NOMO-1 (cell line): Measurements from ENCODE around the gene TFCP2L1.

Experiments
- DNase-seq, 2 experiments: peaks; one replicate each; lab custom pipeline; 2025; ENCODE audit not compliant: unreplicated experiment in 2 of 2; lab: John Stamatoyannopoulos, UW

TFCP2L1 gene

DNA sequence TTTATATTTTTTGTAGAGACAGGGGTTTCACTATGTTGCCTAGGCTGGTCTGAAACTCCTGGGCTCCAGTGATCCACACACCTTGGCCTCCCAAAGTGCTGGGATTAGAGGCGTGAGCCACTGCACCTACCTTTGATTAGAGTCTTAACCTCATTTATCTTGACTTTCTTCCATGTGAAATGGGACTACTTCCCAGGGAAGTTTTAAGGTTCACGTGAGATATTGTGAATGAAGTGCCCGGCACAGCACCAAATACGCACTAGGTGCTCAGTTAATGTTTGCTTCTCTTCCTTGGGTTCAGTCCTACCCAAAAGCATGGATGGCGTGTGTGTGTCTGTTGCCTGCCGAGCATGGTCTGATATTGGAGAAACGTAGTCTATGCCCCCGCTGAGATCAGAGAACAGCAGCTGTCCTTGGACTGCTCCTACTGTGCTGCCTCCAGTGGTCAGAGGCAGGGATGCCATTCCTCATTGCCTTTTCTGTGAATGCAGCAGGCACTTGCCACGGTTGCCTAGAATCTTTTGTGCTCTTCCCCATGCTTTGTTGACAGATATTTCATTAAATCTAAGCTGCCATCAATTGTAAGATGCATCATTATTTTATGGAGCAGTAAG is 12.3 kb upstream of the TFCP2L1 start:
- no peak for DNase-seq

DNA sequence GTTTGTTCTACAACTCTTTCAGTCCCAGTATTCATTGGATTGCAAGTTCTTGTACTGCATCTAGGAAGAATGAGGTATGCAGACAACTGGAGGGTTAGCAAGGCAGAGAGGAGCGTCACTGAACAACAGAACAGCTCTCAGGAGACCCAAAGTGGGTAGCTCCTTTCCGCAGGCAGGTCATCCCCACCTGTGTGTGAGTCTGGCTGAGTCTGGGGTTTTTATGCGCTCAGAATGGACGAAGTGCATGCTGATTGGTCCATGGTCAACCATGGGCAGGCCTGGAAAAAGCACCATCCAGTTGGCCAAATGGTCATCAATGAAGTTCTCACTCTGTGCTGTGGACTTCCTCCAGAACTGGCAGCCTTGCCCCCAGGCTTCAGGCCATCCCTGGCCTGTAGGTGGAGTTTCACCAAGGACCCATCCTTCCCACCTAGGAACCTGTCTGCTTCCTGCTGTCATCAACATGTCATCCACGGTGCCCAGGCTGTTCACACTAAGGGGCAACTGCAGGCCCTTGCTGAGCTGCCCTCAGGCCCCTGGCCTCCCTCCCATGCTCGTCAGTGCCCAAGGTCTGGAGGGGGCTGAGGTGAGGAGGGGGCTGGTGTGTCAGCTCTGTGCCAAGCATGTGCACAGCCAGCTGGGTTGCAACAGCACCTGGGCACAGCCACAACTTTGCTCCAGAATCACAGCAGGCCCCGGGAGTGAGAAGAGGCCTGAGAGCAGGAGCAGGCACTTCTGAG is 11.1 kb upstream of the TFCP2L1 start:
- DNase-seq: no peak

DNA sequence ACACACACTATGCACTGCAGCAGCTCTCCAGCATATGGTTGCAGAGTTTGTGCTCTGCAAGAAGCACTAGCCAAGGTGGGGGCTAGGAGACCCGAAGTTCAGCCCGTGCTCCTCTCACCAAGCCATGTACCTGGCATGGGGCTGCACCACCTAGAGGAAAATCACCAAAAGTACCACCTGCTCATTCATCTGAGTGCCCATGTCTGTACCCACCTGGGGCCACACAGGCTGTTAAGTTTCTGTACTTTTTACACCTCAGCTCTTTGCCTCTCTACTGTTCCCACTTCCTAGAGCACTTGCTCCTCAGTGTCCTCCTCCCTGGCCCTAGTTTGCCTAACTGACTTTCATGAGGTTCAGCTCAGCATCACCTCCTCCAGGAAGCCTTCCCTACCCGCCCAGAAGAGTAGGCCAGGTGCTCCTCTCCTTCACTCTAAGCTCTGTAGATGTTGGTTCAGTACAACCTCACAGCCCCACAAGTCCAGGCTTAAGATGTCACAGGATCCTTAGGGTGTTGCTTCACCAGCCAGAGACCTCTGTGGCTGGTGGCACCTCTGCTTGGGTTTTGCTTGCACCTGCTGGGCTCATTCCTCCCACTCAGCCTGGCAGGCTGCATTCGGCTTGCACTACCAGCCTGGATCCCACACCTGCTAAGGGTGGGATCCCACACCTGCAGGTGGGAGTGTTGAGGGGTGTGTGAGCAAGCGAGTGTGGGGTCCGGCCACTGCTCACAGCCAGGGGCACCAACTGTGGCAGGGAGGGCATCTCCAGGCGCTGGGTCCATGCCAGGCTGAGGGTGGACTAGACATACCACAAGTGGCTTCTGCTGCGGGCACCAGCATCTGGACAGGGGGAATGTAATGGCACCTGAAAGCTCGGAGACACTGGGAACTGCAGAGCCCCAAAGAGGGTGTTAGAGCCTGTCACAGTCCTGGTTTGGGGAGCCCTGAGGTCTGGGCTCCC is 10.2 kb upstream of the TFCP2L1 start:
- no peak for DNase-seq

DNA sequence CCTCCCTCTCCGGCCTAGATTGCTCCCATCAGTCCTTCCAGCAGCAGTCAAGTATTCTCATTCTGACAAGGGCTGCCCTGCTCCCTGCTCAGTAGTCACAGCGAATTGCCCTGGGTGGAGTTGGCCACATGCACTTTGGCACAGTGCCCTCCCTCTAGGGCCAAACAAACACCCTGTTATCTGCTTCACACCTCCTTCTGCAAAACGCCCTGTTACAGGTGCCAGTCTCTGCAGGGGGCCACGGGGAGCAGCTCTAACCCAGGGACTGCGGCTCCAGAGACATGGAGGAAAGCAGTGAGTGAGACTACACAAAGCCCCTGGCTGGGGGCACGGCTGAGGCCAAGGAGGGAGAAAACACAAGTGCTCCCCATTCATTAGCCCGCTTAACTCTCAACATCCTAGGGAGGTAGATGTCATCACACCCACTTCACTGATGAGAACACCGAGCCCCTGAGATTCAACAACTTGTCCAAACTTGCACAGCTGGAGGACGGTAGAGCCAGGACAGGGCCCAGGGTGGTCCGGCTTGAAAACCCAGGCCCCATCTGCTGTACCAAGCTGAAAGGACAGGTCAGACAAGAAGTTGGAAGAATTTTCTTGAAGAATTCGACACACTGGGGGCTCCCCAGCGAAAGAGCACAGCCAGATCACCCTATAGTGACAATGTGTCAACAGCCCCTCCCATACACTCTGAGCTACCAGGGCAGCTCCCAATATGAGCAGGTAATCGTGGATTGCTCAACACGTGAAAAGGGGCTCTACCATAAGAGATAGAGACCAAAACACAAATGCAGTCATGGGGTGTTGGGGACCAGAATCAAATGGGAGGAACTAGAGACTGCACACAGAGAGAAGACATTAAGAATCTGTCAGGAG is 8.7 kb upstream of the TFCP2L1 start:
- DNase-seq: no peak

DNA sequence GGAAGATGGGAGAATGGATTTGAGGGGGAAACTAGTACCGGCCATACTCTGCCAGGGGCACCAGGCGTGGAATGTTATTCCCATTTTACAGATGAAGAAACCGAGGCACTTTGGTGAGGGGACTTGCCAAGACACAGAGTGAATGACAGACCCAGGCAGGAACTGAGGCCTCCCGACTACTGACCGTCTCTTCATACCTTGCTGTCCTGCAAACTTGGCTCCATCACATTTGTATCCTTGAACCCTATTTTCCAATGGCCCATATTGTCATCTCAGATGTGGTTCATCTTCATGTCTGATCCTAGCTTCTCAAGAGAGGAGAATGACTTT is 6.2 kb upstream of the TFCP2L1 start:
- DNase-seq: no peak

DNA sequence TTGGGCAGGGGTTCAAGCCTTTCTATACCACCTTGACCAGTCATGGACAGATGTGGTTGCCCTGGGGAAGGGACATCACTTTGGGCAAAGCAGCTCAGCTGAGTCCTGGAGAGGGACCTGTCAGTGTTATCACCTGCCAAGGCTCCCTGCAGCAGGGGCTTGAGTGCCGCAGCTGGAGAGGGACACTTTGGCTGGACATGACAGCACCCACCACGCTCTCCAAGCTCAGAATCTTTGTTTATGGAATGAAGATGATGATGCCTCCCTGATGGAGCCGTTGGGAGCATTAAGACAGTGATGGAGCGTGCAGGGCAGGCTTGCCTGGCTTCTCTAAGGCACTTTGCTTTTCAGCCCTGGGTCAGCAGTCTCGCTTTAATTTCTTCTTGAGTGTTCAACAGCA is 4.3 kb upstream of the TFCP2L1 start:
- DNase-seq: no peak

DNA sequence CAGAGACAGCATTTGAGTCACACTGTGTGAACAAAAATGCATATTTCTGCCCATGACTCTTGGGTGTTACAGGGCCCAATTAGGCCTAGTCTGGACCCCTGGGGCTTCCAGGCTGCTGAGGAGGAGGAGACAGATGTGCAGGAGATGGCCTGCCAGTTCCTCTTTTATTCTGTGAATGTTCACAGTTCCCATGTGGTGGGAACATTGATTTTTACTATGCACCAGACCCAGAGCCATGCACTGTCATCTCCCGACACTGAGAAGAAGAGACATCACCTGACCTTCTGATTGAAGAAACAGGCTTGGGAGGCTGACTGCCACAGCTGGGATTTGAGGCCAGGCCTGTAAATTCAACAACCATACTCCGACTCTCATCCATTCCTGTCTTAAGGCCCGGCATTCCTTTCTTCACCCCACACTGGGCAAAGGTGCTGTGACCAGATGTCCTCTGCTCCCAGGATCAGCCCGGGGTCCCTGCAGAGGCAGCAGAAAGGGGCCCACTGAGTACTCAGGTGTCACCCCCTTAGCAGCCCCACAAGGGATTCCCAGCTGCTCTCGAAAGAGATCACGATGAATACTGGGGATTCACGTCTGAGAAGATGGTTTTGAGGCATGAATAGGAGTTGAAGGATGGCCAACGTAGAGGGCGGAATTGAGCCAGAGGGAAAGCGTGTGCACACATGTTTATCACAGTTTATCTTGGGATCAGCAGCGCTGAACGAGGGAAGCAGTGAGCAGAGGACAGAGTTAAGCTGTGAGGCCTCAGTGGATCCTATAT is 3.6 kb upstream of the TFCP2L1 start:
- DNase-seq: peak in 1 of 2 experiments; percentile 52

DNA sequence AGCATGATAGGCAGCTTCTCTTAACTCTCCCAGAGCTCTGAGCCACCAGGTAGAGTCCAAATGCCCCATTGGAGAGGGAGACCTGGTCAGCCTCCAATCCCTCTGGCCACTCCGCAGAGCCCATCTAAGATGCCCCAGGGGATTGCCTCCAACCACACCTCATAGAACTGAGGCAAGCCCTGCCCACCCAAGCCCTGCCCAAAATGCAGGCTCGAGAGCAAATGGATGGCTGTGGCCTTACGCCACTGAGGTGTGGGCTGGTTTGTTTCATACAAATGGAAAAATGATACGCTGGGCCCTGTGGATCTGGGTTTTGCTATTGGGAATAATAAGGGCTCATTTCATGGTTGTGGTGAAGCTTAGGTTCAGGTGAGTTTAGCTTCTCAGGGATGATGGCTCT is 3.0 kb upstream of the TFCP2L1 start:
- DNase-seq: no peak

DNA sequence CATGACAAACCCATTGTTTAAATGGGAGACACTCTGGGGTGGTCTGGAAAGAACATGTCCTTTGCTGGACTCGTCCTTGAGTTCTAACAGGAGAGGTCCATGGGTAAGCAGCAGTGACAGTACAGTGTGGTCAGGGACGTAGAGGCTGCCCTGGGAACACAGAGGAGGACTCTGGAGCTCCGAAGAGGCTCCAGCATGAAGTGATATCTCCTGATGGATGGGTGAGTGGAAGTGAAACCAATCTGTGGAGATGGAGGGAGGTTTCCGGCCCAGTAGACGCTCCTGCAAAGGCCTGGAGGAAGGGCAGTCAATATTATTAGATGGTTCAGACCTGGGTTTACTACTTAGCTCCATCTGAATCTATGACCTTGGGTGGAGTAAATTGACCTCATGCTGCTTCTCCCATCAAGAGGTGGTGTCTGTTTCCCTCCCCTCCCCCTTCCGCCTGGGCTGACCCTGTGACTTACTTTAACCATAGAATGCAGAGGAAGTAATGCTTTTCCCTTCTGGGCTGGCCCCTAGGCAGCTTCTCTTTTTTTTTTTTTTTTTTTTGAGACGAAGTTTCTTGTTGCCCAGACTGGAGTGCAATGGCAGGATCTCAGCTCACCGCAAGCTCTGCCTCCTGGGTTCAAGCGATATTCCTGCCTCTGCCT is 2.3 kb upstream of the TFCP2L1 start:
- DNase-seq: peak; percentile 77 to 79

DNA sequence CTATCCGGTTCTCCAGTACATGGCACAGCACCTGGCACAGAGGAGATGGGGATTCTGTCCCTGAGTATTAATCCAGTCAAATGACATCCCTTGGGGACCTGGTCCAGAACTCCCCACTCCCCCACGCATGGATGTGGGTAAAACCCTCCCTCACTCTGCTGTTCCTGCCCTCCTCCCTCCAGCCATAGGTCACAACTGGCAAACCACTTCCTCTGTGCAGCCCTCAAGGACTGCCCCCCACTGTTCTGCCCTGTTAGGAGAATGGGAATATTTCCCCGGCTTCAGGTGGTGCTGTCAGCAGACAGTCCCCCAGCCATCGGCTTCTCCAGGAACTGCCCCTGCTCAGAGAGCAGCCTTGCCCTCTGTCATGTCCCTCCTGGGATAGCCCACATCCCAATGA is 1.5 kb upstream of the TFCP2L1 start:
- DNase-seq: no peak

DNA sequence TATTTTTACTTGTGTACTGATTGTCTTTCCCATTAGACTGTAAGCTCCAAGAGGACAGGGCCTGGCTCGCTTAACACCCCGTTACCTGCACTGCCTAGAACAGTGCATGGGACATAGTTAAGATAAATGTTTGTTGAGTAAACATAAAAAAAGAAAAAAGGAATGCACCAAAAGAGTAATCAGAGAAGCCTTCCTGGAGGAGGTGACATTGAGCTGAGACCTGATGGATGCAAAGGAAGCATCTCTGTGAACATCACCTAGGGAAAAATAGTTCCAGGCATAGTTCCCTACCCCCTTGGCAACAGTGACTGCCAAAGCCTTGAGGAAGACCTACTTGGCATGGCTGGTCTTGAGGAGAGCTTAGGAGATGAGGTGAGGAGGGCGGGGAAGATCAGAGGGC is 924 bp upstream of the TFCP2L1 start:
- DNase-seq: no peak

DNA sequence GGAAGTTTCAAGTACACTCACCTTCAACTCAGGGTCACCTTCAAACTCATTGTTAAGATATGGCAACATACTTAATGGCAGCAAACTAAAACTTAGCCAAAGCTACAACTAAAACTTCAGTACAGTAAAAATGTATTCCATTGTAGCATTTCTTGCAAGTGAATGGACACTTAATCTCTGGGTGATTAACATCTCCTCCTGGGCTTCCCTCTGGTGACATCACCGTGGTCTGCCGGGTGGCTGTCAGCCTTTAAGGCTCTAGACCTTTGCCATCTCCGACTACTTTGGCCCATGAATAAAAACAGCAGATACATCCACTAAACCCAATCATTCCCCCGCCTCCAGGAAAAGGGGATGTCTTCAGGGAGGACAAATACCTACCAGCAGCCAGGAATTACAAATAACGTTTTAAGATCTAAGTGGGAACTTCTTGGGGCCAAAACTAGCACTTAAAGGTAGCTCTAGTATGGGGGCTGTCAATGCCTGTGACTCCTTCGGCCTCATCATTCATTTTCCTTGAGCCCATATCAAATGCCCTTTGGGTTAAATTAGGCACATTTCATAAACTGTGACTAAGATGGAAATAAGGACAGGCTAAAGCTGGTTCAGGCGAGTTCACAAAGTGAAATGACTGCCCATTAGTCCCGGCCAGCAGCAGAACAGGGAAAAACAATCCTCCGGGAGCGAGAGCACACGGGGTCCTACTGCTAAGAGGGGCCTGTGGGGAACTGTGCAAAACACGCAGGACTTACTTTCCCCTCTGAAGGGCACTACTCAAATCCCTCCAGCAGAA is 1.1 kb downstream of the TFCP2L1 start:
- DNase-seq: no peak

DNA sequence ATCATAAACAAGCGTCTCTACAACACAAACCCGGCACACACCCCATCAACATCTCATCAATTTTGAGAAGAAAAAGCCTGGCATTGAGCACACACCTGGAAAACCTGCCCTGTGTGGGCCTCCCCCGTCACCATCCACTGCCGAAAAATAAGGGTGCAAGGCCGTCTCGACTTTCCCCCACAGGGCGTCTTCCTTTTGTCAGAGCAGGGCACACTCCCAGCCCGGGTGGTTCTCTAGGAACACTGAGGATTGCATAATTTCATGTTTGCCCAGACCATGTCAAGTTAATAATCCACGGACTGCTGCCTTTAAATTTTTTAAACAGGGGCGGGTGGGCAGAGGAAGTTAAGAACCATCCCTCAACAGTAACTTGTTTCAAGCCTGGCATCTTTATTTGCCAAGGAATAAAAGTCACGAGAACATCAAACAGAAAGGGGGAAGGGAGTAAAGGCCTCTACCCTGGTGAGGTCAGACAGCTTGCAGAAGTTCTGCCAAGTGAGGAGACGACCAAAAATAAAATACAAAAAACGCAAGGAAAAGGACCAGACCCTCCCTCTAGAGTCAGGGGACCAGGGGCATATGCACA is 2.1 kb downstream of the TFCP2L1 start:
- no peak for DNase-seq

DNA sequence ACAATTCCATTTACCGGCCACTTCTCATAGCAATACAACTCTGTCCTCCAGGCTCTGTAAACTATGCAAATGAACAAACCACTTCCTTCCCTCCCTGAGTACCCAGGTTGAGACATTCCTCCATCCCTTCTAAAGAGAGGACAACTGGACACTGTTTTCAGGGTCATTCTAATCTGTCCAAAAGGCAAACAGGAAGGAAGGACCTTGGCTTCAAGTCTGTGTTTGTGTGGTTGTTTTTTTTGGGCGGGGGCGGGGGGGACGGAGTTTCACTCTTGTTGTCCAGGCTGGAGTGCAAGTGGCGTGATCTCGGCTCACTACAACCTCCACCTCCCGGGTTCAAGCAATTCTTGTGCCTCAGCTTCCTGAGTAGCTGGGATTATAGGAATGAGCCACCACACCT is 3.3 kb downstream of the TFCP2L1 start:
- DNase-seq: no peak

DNA sequence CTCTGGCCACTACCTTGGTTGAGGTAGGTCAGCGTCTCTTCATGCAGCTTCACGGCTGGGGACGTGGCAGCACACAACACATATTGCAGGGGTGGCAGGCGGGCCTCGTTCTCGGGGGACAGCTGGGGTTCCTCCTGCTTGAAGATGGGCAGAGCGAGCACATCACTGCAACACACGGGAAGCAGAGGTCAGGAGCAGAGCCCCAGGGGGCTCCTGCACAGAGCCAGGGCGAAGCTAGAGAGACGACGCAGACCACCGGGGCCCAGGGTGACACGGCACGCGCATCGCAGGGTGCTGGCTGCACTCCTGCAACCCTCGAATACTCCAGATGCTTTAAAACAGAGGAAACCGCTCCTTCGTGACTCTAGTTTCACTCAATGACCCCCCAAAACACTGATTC is 3.9 kb downstream of the TFCP2L1 start:
- DNase-seq: no peak

DNA sequence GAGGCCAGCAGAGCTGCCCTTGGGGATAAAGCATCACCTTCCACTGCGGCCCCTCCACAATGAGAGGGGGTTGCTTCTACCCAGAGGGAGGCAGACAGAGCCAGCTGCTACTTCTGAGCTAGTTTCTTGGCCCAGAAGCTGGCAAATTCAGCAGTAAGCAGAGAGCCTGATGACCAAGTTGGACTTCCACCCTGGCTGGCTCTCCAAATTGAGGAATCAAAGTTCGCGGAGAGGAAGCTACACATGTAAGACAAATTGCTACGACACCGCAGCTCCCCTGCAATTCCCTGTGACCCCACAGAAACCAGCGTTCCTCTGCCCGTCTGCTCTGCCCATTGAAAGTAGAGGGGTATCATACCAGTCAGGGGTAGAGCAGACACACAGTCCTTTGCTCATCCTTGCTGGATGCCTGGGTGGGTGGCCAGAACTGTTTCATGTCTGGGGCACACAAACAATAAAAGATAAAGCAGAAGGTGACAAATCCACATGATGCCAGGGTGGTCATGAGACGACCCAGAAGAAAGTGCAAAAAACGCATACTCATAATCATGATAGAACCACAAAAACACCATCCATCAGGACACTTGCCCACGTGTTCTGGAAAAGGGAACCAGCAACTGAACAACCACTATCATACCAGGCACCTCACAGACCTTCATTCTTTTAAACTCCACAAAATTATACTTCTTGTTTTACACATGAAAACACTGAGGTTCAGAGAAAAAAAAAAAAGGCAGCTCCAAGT is 5.4 kb downstream of the TFCP2L1 start:
- DNase-seq: no peak

DNA sequence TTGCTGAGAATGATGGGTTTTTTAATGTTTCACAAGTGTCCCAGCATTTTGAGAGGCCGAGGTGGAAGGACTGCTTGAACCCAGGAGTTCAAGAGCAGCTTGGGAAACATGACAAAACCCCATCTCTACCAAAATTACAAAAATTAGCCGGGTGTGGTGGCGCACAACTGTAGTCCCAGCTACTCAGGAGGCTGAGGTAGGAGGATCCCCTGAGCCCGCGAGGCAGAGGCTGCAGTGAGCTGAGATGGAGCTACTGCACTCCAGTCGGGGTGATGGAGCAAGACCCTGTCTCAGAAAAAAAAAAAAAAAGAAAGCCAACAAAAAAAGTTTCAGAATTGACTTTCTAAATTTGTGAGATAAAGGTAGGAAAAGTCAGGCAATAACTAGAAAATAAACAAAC is 8.7 kb downstream of the TFCP2L1 start:
- DNase-seq: no peak

DNA sequence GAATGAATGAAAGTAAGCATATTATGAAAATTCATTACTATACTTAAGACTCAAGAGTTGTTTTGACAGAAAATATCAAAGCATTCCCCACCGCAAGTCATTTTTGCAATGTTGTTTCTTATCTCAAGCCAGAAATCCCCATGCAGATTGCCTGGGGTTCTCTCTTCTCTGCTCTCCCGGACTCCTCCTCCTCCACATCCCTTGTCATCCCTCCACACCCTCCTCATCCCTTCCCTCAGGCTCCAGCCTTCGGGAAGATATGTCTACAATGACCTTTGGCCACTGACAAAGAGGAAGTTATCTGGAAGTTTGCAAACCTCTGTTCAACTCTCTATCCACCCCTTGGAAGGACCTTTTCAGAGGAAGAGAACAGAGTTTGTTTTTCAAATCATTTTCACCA is 11.9 kb downstream of the TFCP2L1 start:
- DNase-seq: no peak
